Endothelial cell of umbilical vein (primary cell): ENCODE measurements around the gene LRRC10B. TPM values are rescaled to one million over a fixed set of nuclear protein-coding genes. Genes with fewer than 3 reads are reported as not detected.
A peak's percentile ranks its signal among the peaks of the same experiment; 100 is the strongest.

Experiments used
- BruUV-seq: library from RNA; stranded (reverse); fragments of 400-500 nt; replicated peaks from 2 replicates; lab custom pipeline; 2021; lab: Mats Ljungman, UMichigan
- CTCF ChIA-PET: fragments of 300-600, 350-600 bp; sonication (Branson Sonifier 250); formaldehyde crosslinking; loops from one replicate; lab custom pipeline; 2021; ENCODE audit warnings: antibody characterized with exemption, inconsistent platforms; lab: Charles Lee
- POLR2A ChIA-PET: fragments of 300-600, 350-600 bp; sonication (Branson Sonifier 250); formaldehyde crosslinking; loops from one replicate; lab custom pipeline; 2021; ENCODE audit warnings: antibody characterized with exemption, inconsistent platforms; lab: Charles Lee
- DNase-seq: peaks from one replicate; pipeline ENCODE4 v3.0.0-alpha.2; 2011; ENCODE audit warnings: low read depth, low spot score
- FAIRE-seq: peaks from 2 replicates; lab custom pipeline; 2011; peaks lifted over from hg19 to GRCh38; lab: Jason Lieb, UNC
- H2AFZ ChIP-seq: 2 replicates; pipeline ENCODE4 v1.6.0; 2012; ENCODE audit warnings: low read depth, low read length, control low read depth, inconsistent platforms
- H3K27ac ChIP-seq: 2 replicates; pipeline ENCODE4 v1.5.1; 2011; ENCODE audit warnings: low read depth, mild to moderate bottlenecking, control low read depth, low read length, moderate library complexity; ENCODE audit not compliant: insufficient read depth
- H3K27me3 ChIP-seq, 2 experiments: 2 replicates each; pipeline versions ENCODE4 v1.6.0 to v1.6.1; 2011; ENCODE audit warnings: low read length in 2 of 2, mixed read lengths in 1 of 2; ENCODE audit not compliant: control insufficient read depth in 2 of 2, insufficient read depth in 2 of 2
- H3K36me3 ChIP-seq, 2 experiments: 2 replicates in 1 of 2; 3 replicates in 1 of 2; pipeline ENCODE4 v1.5.1; 2011; ENCODE audit warnings: low read length in 2 of 2, mild to moderate bottlenecking in 1 of 2, moderate library complexity in 1 of 2; ENCODE audit not compliant: control insufficient read depth in 2 of 2, insufficient read depth in 2 of 2; ENCODE audit errors: extremely low read depth in 1 of 2
- H3K4me1 ChIP-seq: 3 replicates; pipeline ENCODE4 v1.5.1; 2011; ENCODE audit warnings: mild to moderate bottlenecking, low read length; ENCODE audit not compliant: control insufficient read depth, insufficient read depth; ENCODE audit errors: extremely low read depth
- H3K4me2 ChIP-seq: 2 replicates; pipeline ENCODE4 v1.6.1; 2011; ENCODE audit warnings: low read length, control low read depth, mixed read lengths; ENCODE audit not compliant: insufficient read depth
- H3K4me3 ChIP-seq, 3 experiments: fragments of 200-600 bp in 1 of 3; sonication (generic), shearing (Covaris generic) in 1 of 3; replicated peaks in 1 of 3; 2 replicates each; pipeline ENCODE4 v1.5.1; 2011 to 2016; ENCODE audit warnings: control low read depth in 3 of 3, low read length in 3 of 3, mild to moderate bottlenecking in 2 of 3, inconsistent platforms in 1 of 3, low read depth in 1 of 3, moderate library complexity in 1 of 3; ENCODE audit not compliant: insufficient read depth in 1 of 3
- H3K79me2 ChIP-seq: 2 replicates; pipeline ENCODE4 v1.6.0; 2012; ENCODE audit warnings: low read length, inconsistent platforms; ENCODE audit not compliant: control insufficient read depth, insufficient read depth
- H3K9ac ChIP-seq: replicated peaks from 2 replicates; pipeline ENCODE3; 2011; ENCODE audit warnings: low read length, control low read depth; ENCODE audit not compliant: insufficient read depth; ENCODE audit errors: extremely low read depth
- H3K9me1 ChIP-seq: replicated peaks from 3 replicates; pipeline ENCODE4 v1.6.0; 2011; ENCODE audit warnings: mild to moderate bottlenecking, low read length; ENCODE audit not compliant: control insufficient read depth, insufficient read depth; ENCODE audit errors: extremely low read depth
- H3K9me3 ChIP-seq: replicated peaks from 2 replicates; pipeline ENCODE4 v1.5.1; 2012; ENCODE audit warnings: low read length, inconsistent platforms; ENCODE audit not compliant: control insufficient read depth, insufficient read depth
- H4K20me1 ChIP-seq: replicated peaks from 2 replicates; pipeline ENCODE3; 2011; ENCODE audit warnings: mild to moderate bottlenecking, low read length; ENCODE audit not compliant: control insufficient read depth, insufficient read depth; ENCODE audit errors: extremely low read depth
- CTCF ChIP-seq, 2 donors: IDR thresholded peaks; 1 replicate in 1 of 2; 2 replicates in 1 of 2; pipeline ENCODE4 v1.5.1; 2011; ENCODE audit warnings: low read length in 2 of 2, mild to moderate bottlenecking in 2 of 2, moderate library complexity in 2 of 2, control low read depth in 1 of 2, inconsistent platforms in 1 of 2, low read depth in 1 of 2; ENCODE audit not compliant: insufficient read depth in 1 of 2; ENCODE audit errors: extremely low read depth in 1 of 2
- FOS ChIP-seq: IDR thresholded peaks from 2 replicates; pipeline ENCODE4 v1.6.1; 2011; ENCODE audit warnings: mild to moderate bottlenecking, low read length, moderate library complexity, borderline replicate concordance; ENCODE audit not compliant: insufficient read depth
- GATA2 ChIP-seq: IDR thresholded peaks from 2 replicates; pipeline ENCODE4 v1.7.0; 2011; ENCODE audit warnings: low read depth, mild to moderate bottlenecking, moderate library complexity, mixed read lengths, low read length; ENCODE audit not compliant: insufficient read length, insufficient read depth
- JUN ChIP-seq: IDR thresholded peaks from 2 replicates; pipeline ENCODE4 v1.6.1; 2011; ENCODE audit warnings: borderline replicate concordance, low read depth; ENCODE audit not compliant: insufficient read length, insufficient read depth
- MAX ChIP-seq: IDR thresholded peaks from 2 replicates; pipeline ENCODE4 v1.6.1; 2011; ENCODE audit not compliant: insufficient read depth, insufficient read length
- MYC ChIP-seq: IDR thresholded peaks from one replicate; pipeline ENCODE4 v1.6.1; 2011; ENCODE audit warnings: mild to moderate bottlenecking, low read depth, low read length
- POLR2A ChIP-seq: IDR thresholded peaks from 2 replicates; pipeline ENCODE4 v1.6.1; 2012; ENCODE audit warnings: low read depth, mild to moderate bottlenecking, control low read depth, low read length
- POLR2AphosphoS5 ChIP-seq: IDR thresholded peaks from 2 replicates; pipeline ENCODE4 v1.6.1; 2012; ENCODE audit warnings: low read depth, mild to moderate bottlenecking, control low read depth, low read length, moderate library complexity; ENCODE audit not compliant: insufficient read depth
- dilution Hi-C: fragments of 300-500 bp; cut with MboI; formaldehyde crosslinking; loops from one replicate; pipeline ENCODE4 v1.15.0; 2019; ENCODE audit warnings: low sequenced_read_pairs; ENCODE audit not compliant: extremely low pct_ligation_motif_present
- intact Hi-C: fragments of 100-400 bp; cut with micrococcal nuclease; formaldehyde crosslinking; loops from one replicate; pipeline ENCODE4 v1.10.0; 2022
- polyA plus RNA-seq, 4 experiments: library from polyadenylated mRNA; depleted of rRNA in 3 of 4; stranded (reverse) in 3 of 4; unstranded in 1 of 4; fragments of >200 nt; gene quantifications; 2 replicates each; pipeline versions ENCODE4 v1.2.1 to v1.2.3, GENCODE V29; 2011 to 2012; ENCODE audit warnings: missing spikeins in 1 of 4
- total RNA-seq: library from RNA; stranded (reverse); gene quantifications from 2 replicates; pipeline ENCODE4 v1.2.3, GENCODE V29; 2021

LRRC10B gene
- total and polyA plus RNA-seq, 2 donors (not counting 3 experiments of a cell fraction or from before 2014, with no cell fraction given): not detected

GRCh38 chr11:61545341-61545740, 36.8 kb downstream of the LRRC10B start:
- no peak for FAIRE-seq
- no peak for DNase-seq
- CTCF ChIA-PET: interaction anchor here (0.5 to 1.4 kb wide), 5 partner anchors 14 to 93 kb away, joined by 3 to 5 read pairs (median 3); no protein-coding TSS in a partner anchor
- no peaks in the 10 kb centered on the region for H3K27me3 ChIP-seq
- H3K4me2 ChIP-seq: no peak overlapping the region
- no peaks in the 10 kb centered on the region for H3K9me3 ChIP-seq
- H2AFZ ChIP-seq: no peak overlapping the region
- no peaks in the 10 kb centered on the region for H4K20me1 ChIP-seq
- POLR2A ChIA-PET: no interaction called here
- H3K9ac ChIP-seq: no peak overlapping the region
- H3K9me1 ChIP-seq: no peaks in the 10 kb centered on the region
- H3K4me3 ChIP-seq: no peak overlapping the region
- dilution Hi-C loops: no loop called here
- TF ChIP-seq FOS (no peak), POLR2AphosphoS5 (no peak), POLR2A (no peak), MAX (no peak), JUN (no peak), MYC (no peak), GATA2 (no peak), CTCF (IDR thresholded peaks at IDR 0.05; ENCODE audit: extremely low read depth in 1 of 2, insufficient read depth in 1 of 2, low read depth in 1 of 2, low read length in 2 of 2) (peak; percentile 31 to 45)
- no peak overlapping the region for H3K27ac ChIP-seq
- no peaks in the 10 kb centered on the region for H3K36me3 ChIP-seq
- H3K4me1 ChIP-seq: no peaks in the 10 kb centered on the region
- H3K79me2 ChIP-seq: no peaks in the 10 kb centered on the region
- BruUV-seq: no TSS peak
- intact Hi-C loops: no loop called here
